H1 (cell line): Measurements from ENCODE around the gene KIF26A. TPM values are rescaled to one million over a fixed set of nuclear protein-coding genes. Genes with fewer than 3 reads are reported as not detected.

Experiments
- CTCF ChIA-PET: fragments of 300-600 bp; sonication (Branson Sonifier 250); formaldehyde crosslinking; loops from one replicate; lab custom pipeline; 2021; ENCODE audit not compliant: partially characterized antibody; lab: Charles Lee
- POLR2A ChIA-PET: fragments of 300-600 bp; sonication (Branson Sonifier 250); formaldehyde crosslinking; loops from one replicate; lab custom pipeline; 2021; ENCODE audit warnings: inconsistent platforms; ENCODE audit not compliant: partially characterized antibody; lab: Charles Lee
- DNase-seq, 2 experiments: peaks; one replicate each; pipeline versions ENCODE4 v3.0.0 to v3.0.0-alpha.2; 2010 to 2022; ENCODE audit warnings: low spot score in 2 of 2, low read depth in 1 of 2, mixed read lengths in 1 of 2
- FAIRE-seq: peaks from 2 replicates; lab custom pipeline; 2011; peaks lifted over from hg19 to GRCh38; lab: Jason Lieb, UNC
- H2AFZ ChIP-seq: 2 replicates; pipeline ENCODE4 v1.8.1; 2012; ENCODE audit warnings: low read length, inconsistent platforms
- H2AK5ac ChIP-seq: 2 replicates; pipeline ENCODE4 v1.6.1; 2013; ENCODE audit warnings: low read depth, low read length
- H2BK120ac ChIP-seq: replicated peaks from 2 replicates; pipeline ENCODE3; 2013; ENCODE audit warnings: low read depth, low read length, inconsistent platforms
- H2BK12ac ChIP-seq: 2 replicates; pipeline ENCODE4 v1.6.1; 2013; ENCODE audit warnings: low read depth, low read length
- H2BK15ac ChIP-seq: 2 replicates; pipeline ENCODE4 v1.6.1; 2013; ENCODE audit warnings: low read length
- H2BK20ac ChIP-seq: 2 replicates; pipeline ENCODE4 v1.6.1; 2013; ENCODE audit warnings: low read length
- H2BK5ac ChIP-seq: 2 replicates; pipeline ENCODE4 v1.6.1; 2013; ENCODE audit warnings: low read depth, low read length
- H3K14ac ChIP-seq: 2 replicates; pipeline ENCODE4 v1.6.1; 2013; ENCODE audit warnings: inconsistent platforms; ENCODE audit not compliant: insufficient read length
- H3K18ac ChIP-seq: 2 replicates; pipeline ENCODE4 v1.6.1; 2013; ENCODE audit warnings: low read length; ENCODE audit errors: extremely low read depth
- H3K23ac ChIP-seq: 2 replicates; pipeline ENCODE4 v1.6.1; 2013; ENCODE audit warnings: inconsistent platforms; ENCODE audit not compliant: insufficient read length
- H3K23me2 ChIP-seq: 2 replicates; pipeline ENCODE4 v1.6.1; 2013; ENCODE audit warnings: low read depth, low read length
- H3K27ac ChIP-seq: 2 replicates; pipeline ENCODE4 v1.6.1; 2011; ENCODE audit warnings: low read depth, low read length, inconsistent platforms
- H3K27me3 ChIP-seq, 4 experiments: replicated peaks in 1 of 4; 1 replicate in 1 of 4; 2 replicates in 3 of 4; pipeline versions ENCODE4 v1.6.1 to v1.8.1; 2011 to 2013; ENCODE audit warnings: low read length in 3 of 4, mild to moderate bottlenecking in 3 of 4, inconsistent platforms in 2 of 4, mixed read lengths in 2 of 4, moderate library complexity in 1 of 4; ENCODE audit not compliant: control insufficient read depth in 3 of 4, insufficient read depth in 3 of 4; ENCODE audit errors: extremely low read depth in 1 of 4
- H3K36me3 ChIP-seq, 4 experiments: 2 replicates each; pipeline versions ENCODE4 v1.6.1 to v1.8.1; 2011 to 2013; ENCODE audit warnings: mild to moderate bottlenecking in 4 of 4, low read length in 3 of 4, moderate library complexity in 2 of 4, control low read depth in 1 of 4, inconsistent platforms in 1 of 4; ENCODE audit not compliant: insufficient read depth in 4 of 4, control insufficient read depth in 2 of 4
- H3K4ac ChIP-seq: replicated peaks from 2 replicates; pipeline ENCODE3; 2013; ENCODE audit warnings: low read length, low read depth, mixed read lengths, inconsistent platforms; ENCODE audit not compliant: insufficient read length
- H3K4me1 ChIP-seq, 4 experiments: replicated peaks in 1 of 4; 1 replicate in 1 of 4; 2 replicates in 3 of 4; pipeline versions ENCODE4 v1.6.1 to v1.8.1; 2011 to 2013; ENCODE audit warnings: low read length in 3 of 4, inconsistent platforms in 2 of 4, mixed read lengths in 1 of 4; ENCODE audit not compliant: insufficient read depth in 4 of 4, control insufficient read depth in 3 of 4
- H3K4me2 ChIP-seq, 2 experiments: 2 replicates each; pipeline versions ENCODE4 v1.6.1 to v1.8.1; 2011 to 2013; ENCODE audit warnings: low read depth in 2 of 2, low read length in 2 of 2, control low read depth in 1 of 2, inconsistent platforms in 1 of 2, mild to moderate bottlenecking in 1 of 2; ENCODE audit not compliant: insufficient read depth in 1 of 2
- H3K4me3 ChIP-seq, 4 experiments: fragments of 200-600, 300-600 bp in 1 of 4; sonication (generic), shearing (Covaris generic), sonication (Bioruptor Twin) in 1 of 4; 2 replicates each; pipeline versions ENCODE4 v1.5.1 to v1.8.1; 2011 to 2016; ENCODE audit warnings: low read length in 4 of 4, low read depth in 3 of 4, control low read depth in 2 of 4, inconsistent platforms in 2 of 4, mild to moderate bottlenecking in 2 of 4, mixed read lengths in 1 of 4, moderate library complexity in 1 of 4; ENCODE audit not compliant: insufficient read depth in 2 of 4; ENCODE audit errors: extremely low read depth in 1 of 4
- H3K56ac ChIP-seq: replicated peaks from 2 replicates; pipeline ENCODE3; 2013; ENCODE audit warnings: low read depth, mild to moderate bottlenecking, mixed read lengths, low read length, inconsistent platforms; ENCODE audit not compliant: insufficient read length
- H3K79me1 ChIP-seq: 2 replicates; pipeline ENCODE4 v1.6.1; 2013; ENCODE audit warnings: low read depth, low read length, control low read depth
- H3K79me2 ChIP-seq, 2 experiments: 2 replicates each; pipeline versions ENCODE4 v1.6.1 to v1.8.1; 2012 to 2013; ENCODE audit warnings: low read length in 2 of 2, mild to moderate bottlenecking in 2 of 2, inconsistent platforms in 1 of 2; ENCODE audit not compliant: insufficient read depth in 2 of 2, control insufficient read depth in 1 of 2
- H3K9ac ChIP-seq, 4 experiments: replicated peaks in 1 of 4; 1 replicate in 1 of 4; 2 replicates in 3 of 4; pipeline versions ENCODE4 v1.6.1 to v1.8.1; 2011 to 2013; ENCODE audit warnings: low read depth in 3 of 4, low read length in 3 of 4, control low read depth in 2 of 4, mild to moderate bottlenecking in 2 of 4, moderate library complexity in 2 of 4, inconsistent platforms in 1 of 4; ENCODE audit errors: extremely low read depth in 1 of 4
- H3K9me3 ChIP-seq, 2 experiments: 2 replicates each; pipeline versions ENCODE4 v1.6.1 to v1.8.1; 2012 to 2013; ENCODE audit warnings: mild to moderate bottlenecking in 2 of 2, moderate library complexity in 2 of 2, control low read depth in 1 of 2, inconsistent platforms in 1 of 2, low read depth in 1 of 2, low read length in 1 of 2, mixed read lengths in 1 of 2; ENCODE audit not compliant: insufficient read depth in 2 of 2
- H4K20me1 ChIP-seq, 2 experiments: replicated peaks in 1 of 2; 2 replicates each; pipeline versions ENCODE3 to v1.8.1; 2011 to 2013; ENCODE audit warnings: inconsistent platforms in 2 of 2, low read length in 2 of 2, mild to moderate bottlenecking in 1 of 2; ENCODE audit not compliant: insufficient read depth in 2 of 2, control insufficient read depth in 1 of 2
- H4K5ac ChIP-seq: 2 replicates; pipeline ENCODE4 v1.6.1; 2013; ENCODE audit warnings: low read length, low read depth, mixed read lengths, inconsistent platforms; ENCODE audit not compliant: insufficient read length
- H4K8ac ChIP-seq: 2 replicates; pipeline ENCODE4 v1.8.0; 2013; ENCODE audit warnings: mild to moderate bottlenecking, moderate library complexity, low read length, inconsistent platforms; ENCODE audit not compliant: insufficient read depth; ENCODE audit errors: extremely low read depth
- H4K91ac ChIP-seq: replicated peaks from 2 replicates; pipeline ENCODE3; 2013; ENCODE audit warnings: low read length, mixed read lengths, inconsistent platforms; ENCODE audit not compliant: insufficient read length
- ATF3 ChIP-seq: IDR thresholded peaks from 2 replicates; pipeline ENCODE4 v1.6.1; 2011; ENCODE audit warnings: low read depth, mild to moderate bottlenecking, low read length; ENCODE audit not compliant: insufficient read depth
- BCL11A ChIP-seq, 2 experiments: IDR thresholded peaks; one replicate each; pipeline ENCODE4 v1.6.1; 2011; ENCODE audit warnings: low read depth in 2 of 2, low read length in 2 of 2, mild to moderate bottlenecking in 2 of 2
- CREB1 ChIP-seq: IDR thresholded peaks from 2 replicates; pipeline ENCODE4 v1.6.1; 2012; ENCODE audit warnings: inconsistent platforms
- EGR1 ChIP-seq: IDR thresholded peaks from 2 replicates; pipeline ENCODE4 v1.6.1; 2011; ENCODE audit warnings: low read depth, low read length, borderline replicate concordance
- HDAC6 ChIP-seq: IDR thresholded peaks from one replicate; pipeline ENCODE4 v1.7.1; 2012; ENCODE audit warnings: low read depth, mild to moderate bottlenecking, inconsistent platforms, low read length, moderate library complexity
- RAD21 ChIP-seq, 2 experiments: IDR thresholded peaks in 1 of 2; conservative IDR thresholded peaks in 1 of 2; 2 replicates each; pipeline ENCODE4 v1.6.1; 2011; ENCODE audit warnings: low read depth in 2 of 2, low read length in 2 of 2, improper control_type of control experiment in 1 of 2, inconsistent platforms in 1 of 2, mild to moderate bottlenecking in 1 of 2, moderate library complexity in 1 of 2
- RNF2 ChIP-seq: fragments of 200-900, 300-1000 bp; sonication (generic); IDR thresholded peaks from 2 replicates; pipeline ENCODE4 v1.7.1; 2016; ENCODE audit warnings: borderline replicate concordance, low read depth, mild to moderate bottlenecking, antibody characterized with exemption, low read length; ENCODE audit not compliant: poor library complexity, severe bottlenecking; ENCODE audit errors: missing control alignments
- SIX5 ChIP-seq: IDR thresholded peaks from 2 replicates; pipeline ENCODE4 v1.6.1; 2011; ENCODE audit warnings: mild to moderate bottlenecking, low read depth, low read length
- YY1 ChIP-seq: IDR thresholded peaks from 2 replicates; pipeline ENCODE4 v1.6.1; 2011; ENCODE audit warnings: low read depth, mild to moderate bottlenecking, low read length
- WGBS, 2 experiments: shearing (Covaris generic) in 1 of 2; methylation state at CpG; one replicate each; pipeline versions ENCODE4 v1.1.6 to v1.1.7; 2013 to 2015; ENCODE audit warnings: low lambda C conversion rate in 2 of 2, mixed read lengths in 2 of 2, inconsistent platforms in 1 of 2, low coverage in 1 of 2, missing lambda C conversion rate in 1 of 2; ENCODE audit not compliant: insufficient replicate concordance in 2 of 2, insufficient coverage in 1 of 2, insufficient read length in 1 of 2; ENCODE audit errors: extremely low coverage in 1 of 2, missing lambda C conversion rate in 1 of 2; 5-methylcytosine and 5-hydroxymethylcytosine counted together
- polyA plus RNA-seq, 7 experiments: library from polyadenylated mRNA; depleted of rRNA in 3 of 7; stranded (reverse) in 5 of 7; unstranded in 2 of 7; fragments of >200 nt in 5 of 7; fragments of 200-250 nt in 2 of 7; gene quantifications; 1 replicate in 5 of 7; 2 replicates in 1 of 7; 4 replicates in 1 of 7; pipeline versions ENCODE4 v1.2.1 to v1.2.3, GENCODE V29; 2011 to 2013; ENCODE audit warnings: missing spikeins in 2 of 7, mixed read lengths in 2 of 7
- total RNA-seq: library from RNA; stranded (reverse); fragmentation: NEBNext Ultra II Directional; extraction: Animal tissue kit (Norgen Biotek cat#: 25700); gene quantifications from 2 replicates; pipeline ENCODE4 v1.2.1, GENCODE V29; 2021

KIF26A gene
- total and polyA plus RNA-seq, 2 of the 8 experiments (the other 6 are each of a cell fraction or from before 2014, with no cell fraction given): 11.5 to 41.6 TPM

GRCh38 chr14:104120281-104120741 lies 18.1 kb upstream of the KIF26A start:
- H2AK5ac ChIP-seq: no peak overlapping the region
- no peak overlapping the region for H3K4ac ChIP-seq
- no peak overlapping the region for H2BK5ac ChIP-seq
- H2BK20ac ChIP-seq: no peak overlapping the region
- no peaks in the 10 kb centered on the region for H4K20me1 ChIP-seq
- H3K23ac ChIP-seq: no peak overlapping the region
- WGBS, 2 experiments: 86% methylated on average over 5 of the region's 5 CpGs; no CpG with 5 or more reads in 1 of the 2 experiments
- no peak overlapping the region for H2AFZ ChIP-seq
- H3K9me3 ChIP-seq: 0 out of 4 replicates have a peak, but pooled peaks cover 0 to 4% of the 10 kb centered on the region in 2 experiments
- H3K27ac ChIP-seq: no peak overlapping the region
- no peak overlapping the region for H3K4me2 ChIP-seq
- peaks cover 0 to 11% (median 3%) of the 10 kb centered on the region in 4 experiments; a peak in 6 of 7 replicates for H3K4me1 ChIP-seq
- no peak overlapping the region for H3K56ac ChIP-seq
- DNase-seq (no peak), FAIRE-seq (no peak)
- no peak overlapping the region for H2BK120ac ChIP-seq
- POLR2A ChIA-PET: no interaction called here
- no peak overlapping the region for H4K8ac ChIP-seq
- TF ChIP-seq BCL11A (IDR thresholded peaks at IDR 0.05; ENCODE audit: low read depth in 2 of 2, low read length in 2 of 2) (no peak), ATF3 (no peak), YY1 (no peak), RAD21 (IDR thresholded peaks at IDR 0.05 in 1 of 2, conservative IDR thresholded peaks at IDR 0.05 in 1 of 2; ENCODE audit: low read depth in 2 of 2, low read length in 2 of 2) (no peak), RNF2 (no peak), HDAC6 (no peak), EGR1 (no peak), CREB1 (no peak), SIX5 (no peak)
- no peaks in the 10 kb centered on the region for H3K79me1 ChIP-seq
- CTCF ChIA-PET: interaction anchor here (0.5 to 3.8 kb wide), 9 partner anchors 8 to 497 kb away, joined by 3 to 18 read pairs (median 4); no protein-coding TSS in a partner anchor
- no peak overlapping the region for H2BK15ac ChIP-seq
- peaks cover 12% of the 10 kb centered on the region; the same call in 1 of the 2 replicates for H3K23me2 ChIP-seq
- no peak overlapping the region for H3K14ac ChIP-seq
- H3K79me2 ChIP-seq: no peaks in the 10 kb centered on the region
- H3K36me3 ChIP-seq: no peaks in the 10 kb centered on the region; a peak in 1 of 8 replicates
- H4K5ac ChIP-seq: no peak overlapping the region
- no peak overlapping the region for H4K91ac ChIP-seq
- peaks cover 17 to 39% (median 28%) of the 10 kb centered on the region in 4 experiments for H3K27me3 ChIP-seq
- no peak overlapping the region for H3K9ac ChIP-seq
- no peak overlapping the region for H3K18ac ChIP-seq
- H3K4me3 ChIP-seq: no peak overlapping the region
- no peak overlapping the region for H2BK12ac ChIP-seq
